OCI-LY3 (cell line): ENCODE results near the gene RIIAD1.

Experiments used
- EZH2phosphoT487 ChIP-seq: fragments of 200-600 bp; shearing (Covaris generic); IDR thresholded peaks from 2 replicates; pipeline ENCODE4 v1.6.1; 2018; ENCODE audit warnings: antibody characterized with exemption, mixed run types, low read depth
- TF ChIP-seq, protein P1 (sequence below): fragments of 200-600, 300-600 bp; sonication (generic); IDR thresholded peaks from 2 replicates; pipeline ENCODE4 v1.5.1; 2014; ENCODE audit warnings: antibody characterized with exemption, low read length, low read depth

DNA sequence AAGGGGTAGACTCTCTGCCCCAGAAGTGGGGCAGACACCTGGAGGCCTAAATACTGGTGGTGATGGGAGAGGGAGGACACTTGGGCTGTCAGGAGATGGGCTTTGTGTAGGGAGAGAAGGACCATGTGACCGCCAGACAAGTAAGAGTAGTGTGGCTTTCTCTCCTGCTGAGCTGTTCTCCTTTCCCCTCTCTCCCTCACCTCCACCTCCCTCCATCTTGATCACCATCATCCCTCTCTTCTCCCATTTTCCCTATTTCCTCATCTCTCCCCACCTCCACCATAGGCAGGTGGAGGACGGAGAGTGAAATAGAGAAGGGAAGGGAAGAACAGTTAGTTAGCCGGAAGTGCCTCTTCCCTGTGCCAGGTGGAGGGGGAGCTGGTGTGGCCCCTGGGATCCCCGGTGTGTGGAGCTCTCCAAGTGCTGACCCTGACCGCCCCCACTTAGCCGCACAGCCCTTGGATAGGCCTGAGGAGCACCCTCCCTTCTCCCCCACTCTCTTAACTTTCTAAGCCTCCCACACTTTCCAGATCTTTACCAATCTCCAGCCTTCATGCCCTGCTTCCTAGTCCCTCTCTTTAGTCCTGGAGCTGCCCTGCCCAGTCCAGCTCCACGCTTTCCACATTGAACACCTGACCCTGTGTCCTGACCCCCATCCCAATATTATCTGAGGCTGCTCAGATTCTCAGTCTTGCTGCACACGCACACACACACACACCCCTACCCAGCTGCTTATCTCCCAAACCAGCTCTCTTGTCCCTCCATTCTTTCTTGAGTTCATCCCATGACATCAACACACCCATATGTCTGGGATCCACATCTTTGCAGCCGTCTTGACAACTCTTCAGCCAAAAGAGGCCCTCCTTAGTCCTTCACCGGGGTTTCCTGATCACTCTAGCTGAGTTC lies 6.2 kb upstream of the RIIAD1 start:
- TF ChIP-seq, protein P1, sequence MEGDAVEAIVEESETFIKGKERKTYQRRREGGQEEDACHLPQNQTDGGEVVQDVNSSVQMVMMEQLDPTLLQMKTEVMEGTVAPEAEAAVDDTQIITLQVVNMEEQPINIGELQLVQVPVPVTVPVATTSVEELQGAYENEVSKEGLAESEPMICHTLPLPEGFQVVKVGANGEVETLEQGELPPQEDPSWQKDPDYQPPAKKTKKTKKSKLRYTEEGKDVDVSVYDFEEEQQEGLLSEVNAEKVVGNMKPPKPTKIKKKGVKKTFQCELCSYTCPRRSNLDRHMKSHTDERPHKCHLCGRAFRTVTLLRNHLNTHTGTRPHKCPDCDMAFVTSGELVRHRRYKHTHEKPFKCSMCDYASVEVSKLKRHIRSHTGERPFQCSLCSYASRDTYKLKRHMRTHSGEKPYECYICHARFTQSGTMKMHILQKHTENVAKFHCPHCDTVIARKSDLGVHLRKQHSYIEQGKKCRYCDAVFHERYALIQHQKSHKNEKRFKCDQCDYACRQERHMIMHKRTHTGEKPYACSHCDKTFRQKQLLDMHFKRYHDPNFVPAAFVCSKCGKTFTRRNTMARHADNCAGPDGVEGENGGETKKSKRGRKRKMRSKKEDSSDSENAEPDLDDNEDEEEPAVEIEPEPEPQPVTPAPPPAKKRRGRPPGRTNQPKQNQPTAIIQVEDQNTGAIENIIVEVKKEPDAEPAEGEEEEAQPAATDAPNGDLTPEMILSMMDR = no peak
- TF ChIP-seq EZH2phosphoT487 = no peak
